ENCODE measurements around the gene APOBEC3G.
"Not testable (repeated sequence)": the region's sequence is repeated elsewhere in the genome, so short reads cannot be mapped to it uniquely, and the experiment has no call there.

APOBEC3G gene

GRCh38 chr22:39066442-39067276 is 10.4 kb upstream of the APOBEC3G start:
- DNase-seq (ENCODE audit: low read depth in 2 of 3, low spot score in 1 of 3), result not testable (repeated sequence)

GRCh38 chr22:39068033-39068785 is 8.9 kb upstream of the APOBEC3G start:
- DNase-seq (ENCODE audit: low read depth in 2 of 3, low spot score in 1 of 3), result no peak

- no peak for DNase-seq (ENCODE audit: low read depth in 2 of 3, low spot score in 1 of 3)
These were observed 6.9 kb upstream of the APOBEC3G start for GRCh38 chr22:39070186-39070585.

GRCh38 chr22:39072581-39072981 is 4.5 kb upstream of the APOBEC3G start:
- not testable (repeated sequence) for DNase-seq (ENCODE audit: low read depth in 2 of 3, low spot score in 1 of 3)

- no peak for DNase-seq (ENCODE audit: low read depth in 2 of 3, low spot score in 1 of 3)
These were observed 3.1 kb upstream of the APOBEC3G start for GRCh38 chr22:39073981-39074380.

- not testable (repeated sequence) for DNase-seq (ENCODE audit: low read depth in 2 of 3, low spot score in 1 of 3)
These were observed 685 bp upstream of the APOBEC3G start for GRCh38 chr22:39076155-39077025.

- not testable (repeated sequence) for DNase-seq (ENCODE audit: low read depth in 2 of 3, low spot score in 1 of 3)
These were observed 837 bp downstream of the APOBEC3G start for GRCh38 chr22:39077912-39078311.

GRCh38 chr22:39078329-39078728 is 1.3 kb downstream of the APOBEC3G start:
- no peak for DNase-seq (ENCODE audit: low read depth in 2 of 3, low spot score in 1 of 3)

GRCh38 chr22:39079054-39079637 is 2.1 kb downstream of the APOBEC3G start:
- DNase-seq (ENCODE audit: low read depth in 2 of 3, low spot score in 1 of 3), result not testable (repeated sequence)

GRCh38 chr22:39080052-39080762 is 3.1 kb downstream of the APOBEC3G start:
- DNase-seq (ENCODE audit: low read depth in 2 of 3, low spot score in 1 of 3), result no peak

- no peak for DNase-seq (ENCODE audit: low read depth in 2 of 3, low spot score in 1 of 3)
These were observed 3.9 kb downstream of the APOBEC3G start for GRCh38 chr22:39081016-39081415.

- no peak for DNase-seq (ENCODE audit: low read depth in 2 of 3, low spot score in 1 of 3)
These were observed 4.5 kb downstream of the APOBEC3G start for GRCh38 chr22:39081598-39081997.

- DNase-seq (ENCODE audit: low read depth in 2 of 3, low spot score in 1 of 3), result no peak
These were observed 6.4 kb downstream of the APOBEC3G start for GRCh38 chr22:39083212-39084165.

GRCh38 chr22:39084666-39085065 is 7.6 kb downstream of the APOBEC3G start:
- no peak for DNase-seq (ENCODE audit: low read depth in 2 of 3, low spot score in 1 of 3)

- no peak for DNase-seq (ENCODE audit: low read depth in 2 of 3, low spot score in 1 of 3)
These were observed 10.0 kb downstream of the APOBEC3G start for GRCh38 chr22:39087098-39087497.

GRCh38 chr22:39087881-39088684 is 11.0 kb downstream of the APOBEC3G start:
- no peak for DNase-seq (ENCODE audit: low read depth in 2 of 3, low spot score in 1 of 3)

- no peak for DNase-seq (ENCODE audit: low read depth in 2 of 3, low spot score in 1 of 3)
These were observed 11.6 kb downstream of the APOBEC3G start for GRCh38 chr22:39088685-39089032.

GRCh38 chr22:39089928-39090327 is 12.9 kb downstream of the APOBEC3G start:
- DNase-seq (ENCODE audit: low read depth in 2 of 3, low spot score in 1 of 3), result no peak
